Common myeloid progenitor, CD34-positive (primary cell): ENCODE data around the gene TRNT1.

Experiments used
- CTCF ChIA-PET: fragments of 350-600 bp; sonication (Branson Sonifier 250); formaldehyde crosslinking; loops from one replicate; lab custom pipeline; 2021; ENCODE audit warnings: antibody characterized with exemption; lab: Charles Lee
- POLR2A ChIA-PET: fragments of 350-600 bp; sonication (Branson Sonifier 250); formaldehyde crosslinking; loops from one replicate; lab custom pipeline; 2021; ENCODE audit warnings: antibody characterized with exemption; lab: Charles Lee
- DNase-seq, 3 donors: peaks; one replicate each; pipeline versions ENCODE4 v3.0.0 to v3.0.0-alpha.2; 2013
- H3K27ac ChIP-seq, 2 experiments: 1 replicate in 1 of 2; 2 replicates in 1 of 2; pipeline ENCODE4 v1.7.0; 2013; ENCODE audit warnings: inconsistent platforms in 2 of 2, low read length in 2 of 2, mild to moderate bottlenecking in 2 of 2, low read depth in 1 of 2, moderate library complexity in 1 of 2; ENCODE audit not compliant: severe bottlenecking in 2 of 2, insufficient read depth in 1 of 2, poor library complexity in 1 of 2
- H3K27me3 ChIP-seq, 5 experiments: replicated peaks in 2 of 5; 1 replicate in 3 of 5; 2 replicates in 2 of 5; pipeline versions ENCODE4 v1.6.1 to v1.7.0; 2013; ENCODE audit warnings: low read length in 4 of 5, mild to moderate bottlenecking in 2 of 5, moderate library complexity in 2 of 5, inconsistent platforms in 1 of 5; ENCODE audit not compliant: insufficient read depth in 5 of 5, control insufficient read depth in 4 of 5
- H3K36me3 ChIP-seq, 4 experiments: 1 replicate in 2 of 4; 2 replicates in 2 of 4; pipeline versions ENCODE4 v1.6.1 to v1.7.0; 2013; ENCODE audit warnings: low read length in 3 of 4, control low read depth in 1 of 4, mild to moderate bottlenecking in 1 of 4; ENCODE audit not compliant: control insufficient read depth in 4 of 4, insufficient read depth in 4 of 4
- H3K4me1 ChIP-seq, 4 experiments: 1 replicate in 3 of 4; 2 replicates in 1 of 4; pipeline versions ENCODE4 v1.6.1 to v1.7.1; 2013; ENCODE audit warnings: low read length in 3 of 4, mild to moderate bottlenecking in 3 of 4, control low read depth in 1 of 4, inconsistent platforms in 1 of 4, moderate library complexity in 1 of 4; ENCODE audit not compliant: control insufficient read depth in 4 of 4, insufficient read depth in 4 of 4; ENCODE audit errors: control extremely low read depth in 1 of 4
- H3K4me3 ChIP-seq, 7 experiments: 1 replicate in 4 of 7; 2 replicates in 3 of 7; pipeline versions ENCODE4 v1.5.1 to v1.7.0; 2013; ENCODE audit warnings: mild to moderate bottlenecking in 7 of 7, low read length in 6 of 7, moderate library complexity in 6 of 7, inconsistent platforms in 2 of 7, low read depth in 2 of 7, control low read depth in 1 of 7; ENCODE audit not compliant: insufficient read depth in 4 of 7, control insufficient read depth in 1 of 7; ENCODE audit errors: extremely low read depth in 1 of 7
- H3K9me3 ChIP-seq, 5 experiments: 1 replicate in 4 of 5; 2 replicates in 1 of 5; pipeline versions ENCODE4 v1.6.1 to v1.7.1; 2013; ENCODE audit warnings: low read length in 4 of 5, mild to moderate bottlenecking in 2 of 5, inconsistent platforms in 1 of 5, low read depth in 1 of 5, moderate library complexity in 1 of 5; ENCODE audit not compliant: control insufficient read depth in 4 of 5, insufficient read depth in 2 of 5; ENCODE audit errors: control extremely low read depth in 1 of 5
- WGBS: methylation state at CpG from one replicate; pipeline ENCODE4 v1.1.5; 2013; ENCODE audit not compliant: insufficient coverage; 5-methylcytosine and 5-hydroxymethylcytosine counted together

The TRNT1 gene

DNA sequence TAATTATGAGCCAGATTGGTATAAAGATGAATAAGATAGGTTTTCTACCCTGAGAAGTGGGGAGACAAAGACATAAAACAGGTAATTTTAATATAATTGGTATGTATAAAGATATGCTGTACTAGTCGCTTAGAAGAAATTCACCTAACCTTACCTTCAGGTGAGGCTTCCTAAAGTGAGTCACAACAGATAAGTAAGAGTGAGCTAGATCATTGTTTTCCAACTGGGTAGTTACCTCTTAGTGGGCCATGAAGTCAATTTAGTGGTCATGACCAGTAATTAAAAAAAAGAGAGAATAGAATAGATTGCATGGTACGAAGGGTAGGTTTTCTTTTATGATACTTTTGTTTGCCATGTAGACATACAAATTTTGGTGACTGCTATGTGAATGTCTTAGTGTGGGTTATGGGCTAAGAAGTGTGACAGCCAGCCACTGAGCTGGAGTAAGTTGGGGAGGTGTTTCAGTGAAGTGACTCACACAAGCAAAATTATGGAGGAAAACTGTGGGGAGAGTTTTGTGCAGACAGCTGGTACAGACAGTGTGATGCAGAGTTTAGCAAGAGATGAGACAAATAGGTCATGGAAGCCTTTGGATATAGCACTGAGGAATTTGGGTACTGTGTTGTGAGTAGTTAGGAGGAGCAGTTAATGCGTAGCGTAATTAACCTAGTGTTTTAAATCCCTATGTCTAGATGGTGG, 8.2 kb downstream of the TRNT1 start:
- H3K4me3 ChIP-seq: no peak overlapping the region
- peaks cover 0 to 2% (median 0%) of the 10 kb centered on the region in 5 experiments for H3K9me3 ChIP-seq
- no peak overlapping the region for H3K27ac ChIP-seq
- 100% methylated on average over 3 of the region's 4 CpGs for WGBS
- H3K36me3 ChIP-seq: peaks cover 23 to 70% (median 33%) of the 10 kb centered on the region in 4 experiments
- no peaks in the 10 kb centered on the region for H3K4me1 ChIP-seq
- POLR2A ChIA-PET: no interaction called here
- CTCF ChIA-PET: interaction anchor here (0.7 to 2.0 kb wide), 4 partner anchors 8 to 36 kb away, joined by 3 to 5 read pairs (median 3); no protein-coding TSS in a partner anchor
- H3K27me3 ChIP-seq: no peaks in the 10 kb centered on the region
- DNase-seq: no peak

DNA sequence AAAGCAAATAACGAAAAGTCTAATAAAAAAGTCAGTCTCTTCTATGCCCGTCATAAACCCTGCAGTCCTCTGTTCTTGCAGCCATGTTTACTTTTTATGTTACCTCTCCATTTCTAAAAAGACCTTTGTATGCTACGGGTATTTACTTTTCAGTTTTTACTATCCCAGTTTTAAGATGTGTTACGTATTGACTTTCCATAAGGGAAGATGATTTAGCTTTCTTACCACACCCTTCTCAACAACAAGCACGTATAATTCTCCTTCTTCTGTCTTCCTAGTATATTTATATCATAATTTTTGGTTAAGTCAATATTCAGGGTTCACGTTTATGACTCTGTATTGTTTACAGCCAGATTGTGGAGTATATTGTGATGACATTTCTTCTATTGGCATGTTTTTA, 10.8 kb downstream of the TRNT1 start:
- DNase-seq: no peak
- H3K4me1 ChIP-seq: no peaks in the 10 kb centered on the region
- no peaks in the 10 kb centered on the region for H3K27me3 ChIP-seq
- ChIA-PET CTCF (interaction anchor here (1.4 kb wide), 1 partner anchor 40 kb away, joined by 3 read pairs; no protein-coding TSS in a partner anchor), POLR2A (no interaction called here)
- H3K4me3 ChIP-seq: no peak overlapping the region
- no peak overlapping the region for H3K27ac ChIP-seq
- peaks cover 12 to 73% (median 36%) of the 10 kb centered on the region in 4 experiments for H3K36me3 ChIP-seq
- no CpG with 5 or more reads among the region's 6 CpGs for WGBS
- no peaks in the 10 kb centered on the region for H3K9me3 ChIP-seq

DNA sequence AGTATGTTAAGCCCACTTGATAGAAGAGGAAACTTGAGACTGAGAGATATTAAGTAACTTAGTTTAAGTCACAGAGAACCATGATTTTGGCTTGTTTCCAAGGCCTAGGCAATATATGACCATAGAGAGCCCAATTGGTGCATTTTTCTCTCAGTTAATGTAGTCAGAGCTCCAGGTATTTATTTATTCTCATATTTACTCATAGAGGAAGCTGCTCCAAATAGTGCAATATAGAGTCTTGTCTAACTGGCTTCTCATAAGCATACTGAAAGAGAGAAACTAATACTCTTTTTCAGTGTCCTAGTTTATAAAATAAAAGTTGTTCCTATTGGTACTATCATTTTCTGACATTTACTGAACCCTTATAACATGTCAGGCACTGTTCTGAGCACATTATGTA, 15.2 kb downstream of the TRNT1 start:
- no peak for DNase-seq
- ChIA-PET POLR2A (no interaction called here), CTCF (interaction anchor here (0.9 to 2.0 kb wide), 4 partner anchors 8 to 21 kb away, joined by 3 to 5 read pairs (median 4); no protein-coding TSS in a partner anchor)
- H3K4me1 ChIP-seq: no peaks in the 10 kb centered on the region
- H3K36me3 ChIP-seq: peaks cover 18 to 78% (median 52%) of the 10 kb centered on the region in 4 experiments
- peak overlapping the region in 1 of 2 experiments; percentile 16 for H3K27ac ChIP-seq
- H3K27me3 ChIP-seq: no peaks in the 10 kb centered on the region
- no peaks in the 10 kb centered on the region for H3K9me3 ChIP-seq
- no peak overlapping the region for H3K4me3 ChIP-seq

DNA sequence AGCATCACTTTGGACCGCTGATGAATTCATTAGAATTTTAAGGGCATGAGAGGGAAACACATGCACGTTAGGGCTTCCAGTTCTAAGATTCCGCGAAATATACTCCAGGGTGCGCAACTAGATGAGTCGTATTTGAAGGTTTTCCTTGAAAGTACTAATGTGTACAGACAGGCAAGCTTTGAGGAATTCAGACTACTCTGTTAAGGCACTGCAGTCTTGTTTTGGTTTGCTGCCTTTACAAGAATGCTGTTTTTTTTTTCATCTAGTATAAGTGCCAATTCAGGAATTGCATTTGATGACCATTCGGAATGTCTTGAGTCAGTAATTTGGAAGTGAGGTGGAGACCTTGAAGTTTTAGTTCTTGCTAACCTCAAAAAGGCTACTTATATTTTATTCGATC, 19.1 kb downstream of the TRNT1 start:
- no peak overlapping the region for H3K27ac ChIP-seq
- no peaks in the 10 kb centered on the region for H3K9me3 ChIP-seq
- peaks cover 21 to 89% (median 61%) of the 10 kb centered on the region in 4 experiments for H3K36me3 ChIP-seq
- 91% methylated on average over 6 of the region's 8 CpGs for WGBS
- no peak for DNase-seq
- CTCF ChIA-PET: interaction anchor here (1.3 to 1.9 kb wide), 4 partner anchors 11 to 18 kb away, joined by 3 to 5 read pairs (median 4); no protein-coding TSS in a partner anchor
- H3K4me3 ChIP-seq: no peak overlapping the region
- POLR2A ChIA-PET: no interaction called here
- no peaks in the 10 kb centered on the region for H3K4me1 ChIP-seq
- no peaks in the 10 kb centered on the region for H3K27me3 ChIP-seq

DNA sequence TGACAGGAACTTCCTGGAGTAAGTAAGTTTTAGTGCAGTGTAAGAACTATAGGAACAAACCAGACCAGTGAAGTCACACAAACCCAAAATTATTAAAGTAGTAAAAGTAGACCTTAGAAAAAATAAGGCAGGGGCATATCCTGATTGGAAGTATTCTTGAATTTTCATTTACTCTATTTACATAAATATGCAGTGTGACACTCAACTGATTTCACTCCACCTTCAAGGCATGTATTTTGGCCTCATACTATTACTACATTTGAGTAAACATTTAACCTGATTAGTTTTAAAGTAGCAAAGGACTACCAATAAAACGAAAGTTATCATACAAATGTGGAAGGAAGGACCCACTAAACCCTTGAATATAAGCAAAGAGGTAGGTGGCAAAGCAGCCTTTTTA, 22.8 kb downstream of the TRNT1 start:
- peaks cover 26 to 93% (median 64%) of the 10 kb centered on the region in 4 experiments for H3K36me3 ChIP-seq
- no peaks in the 10 kb centered on the region for H3K9me3 ChIP-seq
- no peak overlapping the region for H3K27ac ChIP-seq
- H3K4me3 ChIP-seq: no peak overlapping the region
- no CpG with 5 or more reads among the region's 1 CpG for WGBS
- no peak for DNase-seq
- H3K27me3 ChIP-seq: no peaks in the 10 kb centered on the region
- no peaks in the 10 kb centered on the region for H3K4me1 ChIP-seq
- CTCF ChIA-PET: interaction anchor here (1.2 kb wide), 1 partner anchor 8 kb away, joined by 5 read pairs; no protein-coding TSS in a partner anchor
- POLR2A ChIA-PET: interaction anchor here (0.6 to 0.7 kb wide), 2 partner anchors 16 to 197 kb away, joined by 4 to 5 read pairs; no protein-coding TSS in a partner anchor

DNA sequence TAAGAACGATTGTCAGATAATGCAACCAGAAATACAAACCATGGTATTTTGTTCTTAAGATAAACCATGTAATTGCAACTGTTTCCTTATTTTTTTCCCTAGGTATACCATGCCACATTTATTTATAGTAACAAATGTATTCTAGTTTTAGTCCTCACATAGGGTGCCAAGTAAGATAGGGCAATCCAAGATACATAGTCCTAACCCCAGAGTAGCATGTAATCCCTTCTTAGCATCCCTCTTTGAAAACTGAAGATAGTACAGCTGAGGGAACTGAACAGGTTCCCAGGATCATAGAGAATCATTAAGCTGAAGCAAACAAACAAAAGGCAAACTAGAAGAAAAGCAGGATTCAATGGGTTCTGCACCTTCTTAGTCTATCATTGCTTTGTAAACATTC, 24.8 kb downstream of the TRNT1 start:
- no peak overlapping the region for H3K27ac ChIP-seq
- ChIA-PET POLR2A (interaction anchor here (0.6 kb wide), 1 partner anchor 1280 kb away, joined by 3 read pairs; no protein-coding TSS in a partner anchor), CTCF (interaction anchor here (0.9 to 3.1 kb wide), 5 partner anchors 11 to 49 kb away, joined by 3 to 13 read pairs (median 4); no protein-coding TSS in a partner anchor)
- WGBS: no CpG with 5 or more reads among the region's 1 CpG
- H3K36me3 ChIP-seq: peaks cover 18 to 91% (median 63%) of the 10 kb centered on the region in 4 experiments
- no peaks in the 10 kb centered on the region for H3K27me3 ChIP-seq
- H3K4me1 ChIP-seq: peaks cover 0 to 2% (median 0%) of the 10 kb centered on the region in 4 experiments
- H3K4me3 ChIP-seq: no peak overlapping the region
- no peak for DNase-seq
- no peaks in the 10 kb centered on the region for H3K9me3 ChIP-seq
